Activated CD4-positive, alpha-beta memory T cell treated with anti-CD3 and anti-CD28 coated beads for 36 hours (primary cell): ENCODE data around the gene SLX4IP. TPM values are rescaled to one million over a fixed set of nuclear protein-coding genes. Genes with fewer than 3 reads are reported as not detected.
A peak's percentile ranks its signal among the peaks of the same experiment; 100 is the strongest.

Experiments used
- CTCF ChIA-PET: fragments of 350-600 bp; sonication (Branson Sonifier 250); formaldehyde crosslinking; loops from one replicate; lab custom pipeline; 2021; ENCODE audit warnings: antibody characterized with exemption, inconsistent platforms; lab: Charles Lee
- POLR2A ChIA-PET: fragments of 350-600 bp; sonication (Branson Sonifier 250); formaldehyde crosslinking; loops from one replicate; lab custom pipeline; 2021; ENCODE audit warnings: antibody characterized with exemption; lab: Charles Lee
- DNase-seq: peaks from one replicate; pipeline ENCODE4 v3.0.0-alpha.2; 2020
- H3K27ac Mint-ChIP-seq: one replicate; pipeline ENCODE4 v1.8.0; 2021; ENCODE audit warnings: mixed read lengths
- H3K27me3 Mint-ChIP-seq: one replicate; pipeline ENCODE4 v1.8.0; 2021; ENCODE audit warnings: mixed read lengths
- H3K36me3 Mint-ChIP-seq: one replicate; pipeline ENCODE4 v1.8.0; 2021; ENCODE audit warnings: mixed read lengths
- H3K4me1 Mint-ChIP-seq: one replicate; pipeline ENCODE4 v1.8.0; 2021; ENCODE audit warnings: low read depth, mixed read lengths
- H3K4me3 Mint-ChIP-seq: one replicate; pipeline ENCODE4 v1.8.0; 2021; ENCODE audit warnings: mild to moderate bottlenecking, mixed read lengths
- H3K9me3 Mint-ChIP-seq: one replicate; pipeline ENCODE4 v1.8.0; 2021; ENCODE audit warnings: mixed read lengths
- intact Hi-C: fragments of 100-400 bp; cut with micrococcal nuclease; formaldehyde crosslinking; loops from one replicate; pipeline ENCODE4 v1.15.1; 2023
- microRNA-seq: library from miRNA; unstranded; fragments of <30 nt; microRNA quantifications from one replicate; pipeline ENCODE4 v1.2.0, GENCODE V29; 2022; ENCODE audit warnings: borderline number of aligned reads, borderline microRNAs expressed, borderline replicate concordance
- total RNA-seq, 2 experiments: library from RNA; stranded (reverse); gene quantifications; one replicate each; pipeline ENCODE4 v1.2.3, GENCODE V29; 2021

SLX4IP gene
- total RNA-seq, 2 experiments from 2014 or later = 5.5 to 6.3 TPM

GRCh38 chr20:10671919-10672623, 237.0 kb downstream of the SLX4IP start:
- ChIA-PET CTCF (interaction anchor here (1.4 kb wide), 1 partner anchor 114 kb away, joined by 4 read pairs; no protein-coding TSS in a partner anchor), POLR2A (interaction anchor here (0.8 kb wide), 1 partner anchor 74 kb away, joined by 3 read pairs; no protein-coding TSS in a partner anchor)
- peak overlapping the region; percentile 69 for H3K4me3 Mint-ChIP-seq
- H3K27me3 Mint-ChIP-seq = peaks cover 70% of the 10 kb centered on the region
- no peak overlapping the region for H3K27ac Mint-ChIP-seq
- peak; percentile 38 for DNase-seq
- no peaks in the 10 kb centered on the region for H3K36me3 Mint-ChIP-seq
- intact Hi-C loops = loop anchor here (2.0 to 5.0 kb wide), 4 partner anchors 113 to 320 kb away; partner anchors contain the start of genes MKKS and SLX4IP
- H3K9me3 Mint-ChIP-seq = no peaks in the 10 kb centered on the region
- peaks cover 26% of the 10 kb centered on the region for H3K4me1 Mint-ChIP-seq

DNA sequence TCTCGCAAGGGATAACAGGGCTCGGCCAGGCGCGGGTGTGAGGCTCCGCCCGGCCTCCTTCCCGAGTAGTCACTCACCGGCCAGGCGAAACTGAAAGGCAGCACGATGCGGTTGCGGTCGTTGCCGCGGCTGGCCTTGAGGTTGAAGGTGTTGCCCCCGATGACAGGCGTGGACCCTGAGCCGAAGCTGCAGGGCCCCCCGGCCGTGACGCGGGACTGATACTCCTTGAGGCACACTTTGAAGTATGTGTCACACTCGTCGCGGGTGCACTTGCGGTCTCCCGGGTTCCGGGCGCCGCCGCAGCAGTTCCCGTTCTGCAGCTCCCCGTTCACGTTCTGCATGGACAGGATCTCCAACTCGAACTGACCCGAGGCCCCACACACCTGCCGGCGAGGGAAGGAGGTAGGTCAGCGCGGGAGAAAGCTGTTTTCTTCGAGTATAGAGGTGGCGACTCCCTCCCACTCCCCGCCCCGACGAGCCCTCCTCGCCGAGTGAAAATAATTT, 237.6 kb downstream of the SLX4IP start:
- Mint-ChIP-seq H3K27ac (no peak overlapping the region), H3K27me3 (peaks cover 70% of the 10 kb centered on the region), H3K36me3 (no peaks in the 10 kb centered on the region), H3K4me1 (peaks cover 26% of the 10 kb centered on the region), H3K4me3 (peak overlapping the region; percentile 69), H3K9me3 (no peaks in the 10 kb centered on the region)
- DNase-seq = peak; percentile 70
- CTCF ChIA-PET = no interaction called here
- intact Hi-C loops = loop anchor here (2.0 to 5.0 kb wide), 4 partner anchors 114 to 320 kb away; partner anchors contain the start of genes MKKS and SLX4IP
- POLR2A ChIA-PET = interaction anchor here (0.8 kb wide), 1 partner anchor 74 kb away, joined by 3 read pairs; no protein-coding TSS in a partner anchor

GRCh38 chr20:10673176-10673841, 238.2 kb downstream of the SLX4IP start:
- H3K4me3 Mint-ChIP-seq = peak overlapping the region; percentile 79
- H3K4me1 Mint-ChIP-seq = peaks cover 26% of the 10 kb centered on the region
- no peak overlapping the region for H3K27ac Mint-ChIP-seq
- ChIA-PET POLR2A (no interaction called here), CTCF (no interaction called here)
- no peaks in the 10 kb centered on the region for H3K9me3 Mint-ChIP-seq
- peaks cover 71% of the 10 kb centered on the region for H3K27me3 Mint-ChIP-seq
- DNase-seq = peak; percentile 18
- intact Hi-C loops = loop anchor here (2.0 to 5.0 kb wide), 4 partner anchors 115 to 321 kb away; partner anchors contain the start of genes MKKS and SLX4IP
- no peaks in the 10 kb centered on the region for H3K36me3 Mint-ChIP-seq

GRCh38 chr20:10673842-10674683, 239.0 kb downstream of the SLX4IP start, which contains the start of gene JAG1:
JAG1 (minus strand) TSS chr20:10673999; CDS start chr20:10673530, 469 bp downstream.
- Mint-ChIP-seq H3K36me3 (no peaks in the 10 kb centered on the region), H3K4me3 (peak within 1 kb of the TSS; percentile 79), H3K27ac (no peak within 1 kb of the TSS), H3K27me3 (peaks cover 72% of the 10 kb centered on the region), H3K9me3 (no peaks in the 10 kb centered on the region), H3K4me1 (peaks cover 26% of the 10 kb centered on the region)
- POLR2A ChIA-PET = no interaction called here
- CTCF ChIA-PET = interaction anchor here (0.7 to 1.4 kb wide), 2 partner anchors 9 to 220 kb away, joined by 3 to 4 read pairs; no protein-coding TSS in a partner anchor
- intact Hi-C loops = loop anchor here (1.0 to 5.0 kb wide), 5 partner anchors 76 to 322 kb away; partner anchors contain the start of genes MKKS and SLX4IP
- peak; percentile 77 for DNase-seq

DNA sequence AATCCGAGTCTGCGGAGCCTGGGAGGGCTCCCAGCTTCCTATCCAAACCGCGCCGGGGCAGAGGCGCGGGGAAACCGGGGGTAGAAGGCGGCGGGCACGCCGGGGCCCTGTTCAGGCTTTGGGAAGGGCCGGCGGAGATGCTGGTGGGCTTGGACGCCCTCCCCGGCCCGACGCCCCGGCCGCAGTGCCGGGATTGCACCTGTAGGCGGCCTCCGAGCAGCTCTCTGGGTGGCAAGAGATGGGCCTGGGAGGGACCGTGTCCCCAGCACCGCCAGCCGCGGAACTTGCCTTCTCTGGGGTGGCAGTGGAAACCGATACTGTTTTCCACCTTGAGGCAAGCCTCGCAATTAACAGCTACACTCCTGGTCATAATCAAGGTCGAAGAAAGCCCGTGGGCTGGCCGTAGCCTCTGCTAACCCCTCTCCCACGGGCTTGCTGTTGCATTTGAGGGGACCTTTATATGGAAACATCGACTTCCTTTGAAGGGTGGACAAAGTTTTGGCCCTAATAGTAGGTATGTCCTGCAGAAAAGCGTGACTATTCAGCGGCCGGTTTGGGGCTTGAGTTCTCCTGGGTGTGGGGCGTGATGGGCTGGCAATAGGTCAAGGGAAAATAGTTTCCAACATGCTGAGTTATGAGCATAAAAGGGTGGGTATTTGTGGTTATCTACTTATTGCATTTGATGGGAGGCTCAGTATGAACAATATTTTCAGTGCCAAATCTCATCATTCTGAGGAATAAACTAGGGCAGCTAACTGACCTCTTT, 239.8 kb downstream of the SLX4IP start:
- H3K4me3 Mint-ChIP-seq = no peak overlapping the region
- intact Hi-C loops = loop anchor here (1.0 to 5.0 kb wide), 3 partner anchors 77 to 323 kb away; no protein-coding TSS in a partner anchor
- ChIA-PET CTCF (interaction anchor here (0.7 to 1.4 kb wide), 3 partner anchors 8 to 219 kb away, joined by 3 to 4 read pairs (median 3); no protein-coding TSS in a partner anchor), POLR2A (no interaction called here)
- no peaks in the 10 kb centered on the region for H3K36me3 Mint-ChIP-seq
- H3K9me3 Mint-ChIP-seq = no peaks in the 10 kb centered on the region
- peaks cover 26% of the 10 kb centered on the region for H3K4me1 Mint-ChIP-seq
- H3K27ac Mint-ChIP-seq = no peak overlapping the region
- DNase-seq = peak; percentile 61
- H3K27me3 Mint-ChIP-seq = peaks cover 67% of the 10 kb centered on the region

- intact Hi-C loops = no loop called here
- no peak overlapping the region for H3K4me3 Mint-ChIP-seq
- no peaks in the 10 kb centered on the region for H3K9me3 Mint-ChIP-seq
- no peaks in the 10 kb centered on the region for H3K36me3 Mint-ChIP-seq
- no peak for DNase-seq
- POLR2A ChIA-PET = interaction anchor here (0.6 kb wide), 1 partner anchor 248 kb away, joined by 4 read pairs; no protein-coding TSS in a partner anchor
- H3K4me1 Mint-ChIP-seq = peaks cover 24% of the 10 kb centered on the region
- CTCF ChIA-PET = interaction anchor here (0.7 kb wide), 1 partner anchor 9 kb away, joined by 3 read pairs; no protein-coding TSS in a partner anchor
- H3K27me3 Mint-ChIP-seq = peaks cover 63% of the 10 kb centered on the region
- H3K27ac Mint-ChIP-seq = no peak overlapping the region
Observed at GRCh38 chr20:10675450-10675848, 240.3 kb downstream of the SLX4IP start.

- intact Hi-C loops = no loop called here
- ChIA-PET CTCF (no interaction called here), POLR2A (interaction anchor here (0.6 kb wide), 1 partner anchor 146 kb away, joined by 3 read pairs; no protein-coding TSS in a partner anchor)
- no peaks in the 10 kb centered on the region for H3K36me3 Mint-ChIP-seq
- H3K9me3 Mint-ChIP-seq = no peaks in the 10 kb centered on the region
- H3K4me1 Mint-ChIP-seq = peaks cover 14% of the 10 kb centered on the region
- H3K27me3 Mint-ChIP-seq = peaks cover 55% of the 10 kb centered on the region
- no peak overlapping the region for H3K4me3 Mint-ChIP-seq
- DNase-seq = no peak
- no peak overlapping the region for H3K27ac Mint-ChIP-seq
Observed at GRCh38 chr20:10676518-10676917, 241.4 kb downstream of the SLX4IP start.

Small RNA genes within 50 kb of the gene (microRNA-seq; reads per million reads assigned to microRNA genes)
- not detected for gene MIR6870

Other genes starting within 250 kb of the SLX4IP start
- under 1 TPM; 0.63 to 0.67 TPM for gene SNAP25, start 216.5 kb upstream of the SLX4IP start, total RNA-seq
- 1 to 10 TPM; 7.1 to 7.5 TPM for gene MKKS, start 1.1 kb upstream of the SLX4IP start, total RNA-seq
- under 1 TPM; 0.15 to 0.40 TPM for gene JAG1, start 238.7 kb downstream of the SLX4IP start, total RNA-seq